HEK293T (cell line): ENCODE results near the gene DMD.

ENCODE experiments used
- CTCF ChIA-PET: fragments of 350-600 bp; formaldehyde crosslinking; extraction: SDS; loops from one replicate; lab custom pipeline; 2021; ENCODE audit warnings: antibody characterized with exemption, inconsistent platforms; lab: Yijun Ruan, JAX
- POLR2A ChIA-PET: fragments of 350-600 bp; formaldehyde crosslinking; extraction: SDS; loops from one replicate; lab custom pipeline; 2020; ENCODE audit warnings: antibody characterized with exemption, inconsistent platforms; lab: Yijun Ruan, JAX
- DNase-seq: peaks from one replicate; pipeline ENCODE4 v3.0.0; 2012; ENCODE audit warnings: mixed read lengths; ENCODE audit errors: extremely low spot score
- ARNT ChIP-seq: fragments of 450-650 bp; IDR thresholded peaks from 2 replicates; pipeline ENCODE4 v1.6.1; 2017; ENCODE audit warnings: mild to moderate bottlenecking
- BHLHE40 ChIP-seq: fragments of 450-650 bp; IDR thresholded peaks from 2 replicates; pipeline ENCODE4 v1.6.1; 2016; ENCODE audit warnings: mild to moderate bottlenecking, moderate library complexity, borderline replicate concordance
- CTBP1 ChIP-seq: fragments of 450-650 bp; IDR thresholded peaks from 2 replicates; pipeline ENCODE4 v1.6.1; 2016; ENCODE audit warnings: borderline replicate concordance
- ELF4 ChIP-seq: fragments of 450-650 bp; IDR thresholded peaks from 2 replicates; pipeline ENCODE4 v1.6.1; 2017; ENCODE audit warnings: antibody characterized with exemption
- FOXA1 ChIP-seq: fragments of 450-650 bp; IDR thresholded peaks from 2 replicates; pipeline ENCODE4 v1.6.1; 2016; ENCODE audit warnings: mild to moderate bottlenecking
- FOXK2 ChIP-seq: fragments of 450-650 bp; IDR thresholded peaks from 2 replicates; pipeline ENCODE4 v1.6.1; 2016; ENCODE audit warnings: mild to moderate bottlenecking
- FOXM1 ChIP-seq: fragments of 450-650 bp; IDR thresholded peaks from 2 replicates; pipeline ENCODE4 v1.6.1; 2017; ENCODE audit warnings: mild to moderate bottlenecking, borderline replicate concordance
- HDGF ChIP-seq: fragments of 450-650 bp; IDR thresholded peaks from 2 replicates; pipeline ENCODE4 v1.6.1; 2017; ENCODE audit warnings: antibody characterized with exemption, borderline replicate concordance
- L3MBTL2 ChIP-seq: fragments of 450-650 bp; conservative IDR thresholded peaks from 2 replicates; pipeline ENCODE4 v1.6.1; 2016; ENCODE audit warnings: mild to moderate bottlenecking
- LEF1 ChIP-seq: fragments of 450-650 bp; IDR thresholded peaks from 2 replicates; pipeline ENCODE4 v1.6.1; 2017; ENCODE audit warnings: mild to moderate bottlenecking, borderline replicate concordance
- NFRKB ChIP-seq: fragments of 450-650 bp; IDR thresholded peaks from 2 replicates; pipeline ENCODE4 v1.6.1; 2016; ENCODE audit warnings: mild to moderate bottlenecking, moderate library complexity
- SP1 ChIP-seq: fragments of 450-650 bp; IDR thresholded peaks from 2 replicates; pipeline ENCODE4 v1.6.1; 2017
- SUZ12 ChIP-seq: fragments of 450-650 bp; IDR thresholded peaks from 2 replicates; pipeline ENCODE4 v1.6.1; 2016; ENCODE audit warnings: mild to moderate bottlenecking
- TARDBP ChIP-seq: fragments of 450-650 bp; IDR thresholded peaks from 2 replicates; pipeline ENCODE4 v1.6.1; 2016
- ZNF384 ChIP-seq: fragments of 450-650 bp; IDR thresholded peaks from 2 replicates; pipeline ENCODE4 v1.6.1; 2016
- TF ChIP-seq, protein P1 (sequence below): fragments of 450-650 bp; IDR thresholded peaks from 2 replicates; pipeline ENCODE4 v1.6.1; 2016

DMD gene

DNA sequence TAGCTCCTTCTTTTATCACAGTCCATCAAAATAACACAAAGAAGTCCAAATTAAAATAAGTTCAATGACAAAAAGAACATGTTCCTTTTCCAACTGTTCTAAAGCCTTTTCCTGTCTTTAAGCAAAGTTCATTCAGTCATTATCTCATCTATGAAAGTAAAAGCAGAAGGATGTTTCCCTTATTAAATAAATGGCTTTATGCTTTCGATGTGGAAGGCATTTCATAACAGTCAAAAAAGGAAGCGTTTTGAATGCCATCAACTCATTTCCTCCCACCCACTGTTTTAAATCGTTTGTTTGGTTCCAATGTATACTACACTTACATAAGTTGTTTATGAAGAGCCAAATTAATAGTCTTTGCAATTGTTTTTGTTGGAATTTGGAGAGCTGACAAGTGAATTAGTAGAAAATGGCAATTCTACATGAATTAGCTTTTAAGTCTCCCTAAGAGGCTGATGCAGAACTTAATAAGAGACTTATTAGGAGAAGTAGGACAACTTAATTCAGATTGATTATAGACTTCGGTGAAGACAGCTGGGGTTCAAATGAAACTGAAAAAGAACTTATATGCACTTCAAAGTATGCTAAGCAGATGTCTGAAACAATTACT is 1746.9 kb downstream of the DMD start:
- CTCF ChIA-PET: no interaction called here
- no peak for DNase-seq
- TF ChIP-seq CTBP1 (no peak), L3MBTL2 (no peak), ARNT (no peak), HDGF (no peak), FOXM1 (no peak), FOXK2 (no peak), NFRKB (no peak), BHLHE40 (no peak), TARDBP (no peak)
- TF ChIP-seq, protein P1, sequence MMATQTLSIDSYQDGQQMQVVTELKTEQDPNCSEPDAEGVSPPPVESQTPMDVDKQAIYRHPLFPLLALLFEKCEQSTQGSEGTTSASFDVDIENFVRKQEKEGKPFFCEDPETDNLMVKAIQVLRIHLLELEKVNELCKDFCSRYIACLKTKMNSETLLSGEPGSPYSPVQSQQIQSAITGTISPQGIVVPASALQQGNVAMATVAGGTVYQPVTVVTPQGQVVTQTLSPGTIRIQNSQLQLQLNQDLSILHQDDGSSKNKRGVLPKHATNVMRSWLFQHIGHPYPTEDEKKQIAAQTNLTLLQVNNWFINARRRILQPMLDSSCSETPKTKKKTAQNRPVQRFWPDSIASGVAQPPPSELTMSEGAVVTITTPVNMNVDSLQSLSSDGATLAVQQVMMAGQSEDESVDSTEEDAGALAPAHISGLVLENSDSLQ: no peak
- POLR2A ChIA-PET: no interaction called here

DNA sequence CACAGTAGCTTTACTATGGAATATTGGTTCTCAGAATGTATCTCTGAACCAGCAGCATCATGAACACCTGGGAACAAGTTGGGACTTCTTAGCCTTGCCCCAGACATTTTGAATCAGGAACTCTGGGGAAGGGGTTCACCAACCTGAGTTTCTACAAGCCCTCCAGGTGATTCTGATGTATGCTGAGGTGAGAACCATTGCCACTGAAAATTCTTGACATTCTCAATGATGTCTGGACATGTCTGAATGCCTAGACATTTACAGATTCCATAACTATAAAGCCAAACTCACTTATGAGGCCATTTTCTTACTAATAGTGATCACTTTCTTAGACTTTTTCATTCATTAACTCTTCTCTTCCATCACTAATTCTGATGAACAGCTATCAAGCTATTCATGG is 1750.1 kb downstream of the DMD start:
- no peak for DNase-seq
- POLR2A ChIA-PET: no interaction called here
- no peak for TF ChIP-seq CTBP1
- TF ChIP-seq FOXM1: no peak
- TF ChIP-seq L3MBTL2: no peak
- no peak for TF ChIP-seq SUZ12
- TF ChIP-seq ZNF384: no peak
- CTCF ChIA-PET: no interaction called here

DNA sequence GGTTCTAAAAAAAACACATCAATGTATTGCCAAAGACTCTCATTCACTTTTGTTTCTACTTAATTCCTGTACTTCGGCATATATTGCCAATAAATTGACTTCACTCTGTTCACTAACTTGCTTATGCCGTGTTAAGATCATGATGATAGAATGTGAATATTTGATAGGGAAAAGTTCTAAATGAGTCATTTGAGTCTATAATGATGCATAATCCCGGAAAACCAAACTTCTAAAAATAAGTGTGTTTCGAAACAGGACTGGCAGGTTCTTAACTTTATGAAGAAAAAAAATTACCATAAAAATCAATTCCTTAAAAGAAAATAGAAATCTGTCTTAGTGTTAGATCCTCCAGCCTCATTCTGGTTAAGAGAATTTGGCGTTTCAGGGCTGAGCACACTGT is 1752.0 kb downstream of the DMD start:
- TF ChIP-seq FOXK2: no peak
- TF ChIP-seq ARNT: no peak
- TF ChIP-seq TARDBP: no peak
- no peak for TF ChIP-seq ZNF384
- TF ChIP-seq FOXA1: no peak
- no peak for TF ChIP-seq SP1
- TF ChIP-seq BHLHE40: no peak
- TF ChIP-seq NFRKB: no peak
- TF ChIP-seq FOXM1: no peak
- no peak for TF ChIP-seq ELF4
- TF ChIP-seq, protein P1: no peak
- TF ChIP-seq SUZ12: no peak
- TF ChIP-seq HDGF: no peak
- TF ChIP-seq CTBP1: no peak
- no peak for TF ChIP-seq LEF1
- TF ChIP-seq L3MBTL2: no peak
- DNase-seq: no peak
- CTCF ChIA-PET: no interaction called here
- POLR2A ChIA-PET: no interaction called here

DNA sequence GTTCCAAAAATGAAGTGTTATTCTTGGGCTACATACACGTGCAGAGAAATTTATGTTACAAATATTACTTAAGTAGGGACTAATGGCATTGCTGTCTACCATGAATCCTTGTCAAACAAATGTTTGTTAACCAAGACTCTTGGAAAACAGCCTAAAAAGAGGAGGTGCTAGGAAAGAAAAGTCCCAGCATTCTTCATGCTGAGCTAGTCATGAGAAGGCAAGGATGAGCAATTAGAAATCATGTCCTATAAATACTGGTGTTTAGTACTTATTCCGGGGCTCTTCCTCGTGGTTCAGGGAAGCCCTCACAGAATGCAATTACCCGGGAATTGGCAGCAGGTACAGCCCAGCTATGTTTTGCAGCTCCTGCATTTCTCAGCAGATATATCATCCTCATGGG is 1761.4 kb downstream of the DMD start:
- DNase-seq: no peak
- CTCF ChIA-PET: no interaction called here
- POLR2A ChIA-PET: no interaction called here
- no peak for TF ChIP-seq FOXK2
- no peak for TF ChIP-seq ELF4
- TF ChIP-seq HDGF: no peak
- no peak for TF ChIP-seq SUZ12
- TF ChIP-seq NFRKB: no peak
- no peak for TF ChIP-seq FOXA1
- TF ChIP-seq ARNT: no peak
- no peak for TF ChIP-seq FOXM1
- no peak for TF ChIP-seq ZNF384
- no peak for TF ChIP-seq CTBP1
- TF ChIP-seq L3MBTL2: no peak
- no peak for TF ChIP-seq TARDBP

DNA sequence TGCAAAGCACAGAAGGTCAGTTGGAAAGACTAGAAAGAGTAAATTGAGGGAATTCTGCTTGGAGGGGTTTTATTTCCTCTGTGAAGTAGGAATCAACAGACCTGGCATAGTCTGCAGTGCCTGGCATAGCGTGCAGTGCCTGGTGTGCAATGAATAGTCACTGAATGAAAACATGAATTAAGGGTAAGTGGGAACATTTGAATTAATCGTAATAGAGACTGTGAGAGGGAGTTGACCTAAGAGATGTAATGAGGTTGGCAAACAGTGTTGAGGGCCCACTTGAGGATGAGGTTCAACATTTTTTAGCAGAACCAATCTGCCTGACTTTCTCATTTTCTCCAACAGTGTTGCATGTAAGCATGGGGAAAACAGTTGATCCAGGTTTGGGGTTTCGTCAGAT is 1762.3 kb downstream of the DMD start:
- TF ChIP-seq, protein P1: no peak
- no peak for TF ChIP-seq LEF1
- no peak for TF ChIP-seq FOXA1
- CTCF ChIA-PET: no interaction called here
- POLR2A ChIA-PET: no interaction called here
- DNase-seq: no peak

DNA sequence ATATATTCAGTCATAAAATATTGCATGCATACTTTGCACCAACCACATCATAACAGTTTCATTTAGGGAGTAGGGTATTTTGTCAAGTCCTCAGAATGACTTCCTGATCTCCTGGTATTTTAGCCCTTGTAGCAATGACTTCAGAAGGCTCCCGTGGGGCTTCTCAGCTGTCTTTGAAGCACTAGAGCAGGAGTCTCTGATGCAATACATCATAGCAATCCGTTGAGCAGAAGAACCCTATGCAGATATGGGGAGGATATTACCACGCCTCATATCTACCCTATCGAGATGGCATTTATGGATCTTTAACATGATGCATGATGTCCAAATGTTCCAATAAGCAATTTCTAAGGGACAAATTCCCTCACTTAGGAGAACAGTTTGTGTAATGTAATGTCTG is 1765.8 kb downstream of the DMD start:
- CTCF ChIA-PET: no interaction called here
- TF ChIP-seq TARDBP (no peak), BHLHE40 (no peak), CTBP1 (no peak), NFRKB (no peak), FOXM1 (no peak), HDGF (no peak), ELF4 (no peak), LEF1 (no peak), FOXA1 (no peak), SUZ12 (no peak), FOXK2 (no peak), ARNT (no peak), ZNF384 (no peak), L3MBTL2 (no peak), SP1 (no peak)
- TF ChIP-seq, protein P1: no peak
- POLR2A ChIA-PET: no interaction called here
- DNase-seq: no peak
